MM.1S (cell line): ENCODE measurements around the gene RNF115.
"Not testable (repeated sequence)": the region's sequence is repeated elsewhere in the genome, so short reads cannot be mapped to it uniquely, and the experiment has no call there.

ENCODE experiments used
- DNase-seq: peaks from one replicate; pipeline ENCODE4 v3.0.0-alpha.2; 2015
- H2AFZ ChIP-seq: fragments of 300-600 bp; sonication (generic); 2 replicates; pipeline ENCODE4 v1.6.0; 2016; ENCODE audit warnings: antibody characterized with exemption, low read length
- H3F3A ChIP-seq: fragments of 300-600 bp; sonication (generic); 2 replicates; pipeline ENCODE4 v1.6.1; 2016; ENCODE audit warnings: mild to moderate bottlenecking, antibody characterized with exemption, low read length, moderate library complexity, mixed read lengths; ENCODE audit not compliant: insufficient read depth
- H3K27ac ChIP-seq: fragments of 300-600 bp; sonication (generic); 2 replicates; pipeline ENCODE4 v1.5.1; 2016; ENCODE audit warnings: mild to moderate bottlenecking, low read length
- H3K27me3 ChIP-seq: fragments of 300-600 bp; sonication (generic); replicated peaks from 2 replicates; pipeline ENCODE4 v1.6.0; 2016; ENCODE audit warnings: low read length; ENCODE audit not compliant: insufficient read depth
- H3K36me3 ChIP-seq: fragments of 300-600 bp; sonication (generic); replicated peaks from 2 replicates; pipeline ENCODE4 v1.6.1; 2016; ENCODE audit warnings: mild to moderate bottlenecking, low read length, mixed read lengths; ENCODE audit not compliant: insufficient read depth
- H3K4me1 ChIP-seq: fragments of 300-600 bp; sonication (generic); 2 replicates; pipeline ENCODE4 v1.6.1; 2016; ENCODE audit warnings: low read length, mixed read lengths
- H3K4me2 ChIP-seq: fragments of 300-600 bp; sonication (generic); 2 replicates; pipeline ENCODE4 v1.6.0; 2016; ENCODE audit warnings: low read depth, low read length
- H3K4me3 ChIP-seq: fragments of 300-600 bp; sonication (generic); 2 replicates; pipeline ENCODE4 v1.5.1; 2016; ENCODE audit warnings: low read length, mixed read lengths
- H3K79me2 ChIP-seq: fragments of 300-600 bp; sonication (generic); 2 replicates; pipeline ENCODE4 v1.6.1; 2016; ENCODE audit warnings: mixed run types, low read length, mixed read lengths
- H3K9ac ChIP-seq: fragments of 300-600 bp; sonication (generic); 2 replicates; pipeline ENCODE4 v1.6.1; 2016; ENCODE audit warnings: low read length, mixed read lengths
- H3K9me2 ChIP-seq: fragments of 300-600 bp; sonication (generic); replicated peaks from 2 replicates; pipeline ENCODE4 v1.6.1; 2016; ENCODE audit warnings: mild to moderate bottlenecking, low read length, mixed read lengths; ENCODE audit not compliant: insufficient read depth
- H3K9me3 ChIP-seq: fragments of 300-600 bp; sonication (generic); replicated peaks from 2 replicates; pipeline ENCODE4 v1.6.1; 2016; ENCODE audit warnings: mild to moderate bottlenecking, low read length, mixed read lengths; ENCODE audit not compliant: insufficient read depth
- H4K20me1 ChIP-seq: fragments of 300-600 bp; sonication (generic); 2 replicates; pipeline ENCODE4 v1.6.1; 2016; ENCODE audit warnings: mild to moderate bottlenecking, low read length, moderate library complexity, mixed read lengths; ENCODE audit not compliant: insufficient read depth
- EZH2 ChIP-seq: fragments of 300-600 bp; sonication (generic); optimal IDR thresholded peaks from 2 replicates; pipeline ENCODE3; 2017; ENCODE audit warnings: low read depth, mild to moderate bottlenecking, antibody characterized with exemption, low read length, mixed read lengths
- EZH2phosphoT487 ChIP-seq: fragments of 300-600 bp; sonication (generic); IDR thresholded peaks from 2 replicates; pipeline ENCODE4 v1.6.1; 2018; ENCODE audit warnings: antibody characterized with exemption, low read length
- TF ChIP-seq, protein P1 (sequence below): fragments of 300-600 bp; sonication (generic); IDR thresholded peaks from 2 replicates; pipeline ENCODE4 v1.5.1; 2016; ENCODE audit warnings: antibody characterized with exemption, low read length, mixed read lengths

The RNF115 gene

DNA sequence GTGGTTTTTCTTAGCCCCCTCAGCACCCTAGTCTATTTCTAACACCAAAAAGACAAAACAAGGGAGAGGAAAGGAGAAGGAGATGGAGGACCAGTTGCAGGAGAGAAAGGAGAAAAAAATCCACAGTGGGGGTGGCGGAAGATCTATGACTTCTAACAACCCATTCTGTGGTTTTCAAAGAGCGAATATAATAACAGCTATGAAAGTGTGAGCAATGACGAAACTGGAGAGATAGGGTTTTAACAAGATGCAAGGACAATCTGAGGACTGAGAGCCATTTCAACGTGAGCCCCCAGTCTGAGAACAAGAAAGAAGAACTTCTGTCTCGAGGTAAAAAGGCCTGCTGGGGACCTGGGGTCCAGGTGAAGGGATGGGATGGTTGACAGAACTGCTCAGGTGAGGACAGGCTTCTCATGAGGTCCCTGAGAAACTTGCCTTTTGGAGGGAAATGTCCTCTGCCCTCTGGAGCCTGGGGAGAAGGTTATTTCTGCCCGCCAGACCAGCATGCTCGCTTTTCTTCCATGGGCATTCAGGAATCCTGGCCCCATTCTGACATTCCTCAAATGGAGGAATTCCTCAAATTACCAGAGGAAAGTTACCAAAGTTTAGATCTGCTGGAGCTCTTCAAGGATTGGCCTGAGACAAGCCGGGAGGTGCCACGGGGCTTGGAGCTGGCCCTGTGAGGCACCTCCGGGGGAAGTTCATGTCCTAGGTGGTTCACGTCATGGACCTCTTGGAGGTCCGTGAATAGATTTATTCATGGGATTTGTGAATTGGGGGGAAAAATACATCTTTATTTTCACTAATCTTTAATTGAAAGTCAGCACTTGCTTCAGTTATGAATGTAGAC lies 104.4 kb downstream of the RNF115 start, which contains the start of gene CD160:
TSS of gene CD160 (plus strand) at position 270 of the 850 bp plus-strand sequence. CDS start 8,829 bp downstream, outside the sequence.
- H3K27me3 ChIP-seq: no peaks in the 10 kb centered on the region
- TF ChIP-seq, protein P1, sequence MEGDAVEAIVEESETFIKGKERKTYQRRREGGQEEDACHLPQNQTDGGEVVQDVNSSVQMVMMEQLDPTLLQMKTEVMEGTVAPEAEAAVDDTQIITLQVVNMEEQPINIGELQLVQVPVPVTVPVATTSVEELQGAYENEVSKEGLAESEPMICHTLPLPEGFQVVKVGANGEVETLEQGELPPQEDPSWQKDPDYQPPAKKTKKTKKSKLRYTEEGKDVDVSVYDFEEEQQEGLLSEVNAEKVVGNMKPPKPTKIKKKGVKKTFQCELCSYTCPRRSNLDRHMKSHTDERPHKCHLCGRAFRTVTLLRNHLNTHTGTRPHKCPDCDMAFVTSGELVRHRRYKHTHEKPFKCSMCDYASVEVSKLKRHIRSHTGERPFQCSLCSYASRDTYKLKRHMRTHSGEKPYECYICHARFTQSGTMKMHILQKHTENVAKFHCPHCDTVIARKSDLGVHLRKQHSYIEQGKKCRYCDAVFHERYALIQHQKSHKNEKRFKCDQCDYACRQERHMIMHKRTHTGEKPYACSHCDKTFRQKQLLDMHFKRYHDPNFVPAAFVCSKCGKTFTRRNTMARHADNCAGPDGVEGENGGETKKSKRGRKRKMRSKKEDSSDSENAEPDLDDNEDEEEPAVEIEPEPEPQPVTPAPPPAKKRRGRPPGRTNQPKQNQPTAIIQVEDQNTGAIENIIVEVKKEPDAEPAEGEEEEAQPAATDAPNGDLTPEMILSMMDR: no peak
- TF ChIP-seq EZH2: no peak
- no peak for TF ChIP-seq EZH2phosphoT487
- H3K4me1 ChIP-seq: peaks cover 4% of the 10 kb centered on the region
- no peak within 1 kb of the TSS for H3K4me3 ChIP-seq
- H3F3A ChIP-seq: no peaks in the 10 kb centered on the region
- H3K9me3 ChIP-seq: no peaks in the 10 kb centered on the region
- no peak within 1 kb of the TSS for H3K4me2 ChIP-seq
- no peaks in the 10 kb centered on the region for H3K79me2 ChIP-seq
- H2AFZ ChIP-seq: no peak within 1 kb of the TSS; the same call in 1 of the 2 replicates
- no peak within 1 kb of the TSS for H3K27ac ChIP-seq
- H3K9me2 ChIP-seq: no peaks in the 10 kb centered on the region
- H3K9ac ChIP-seq: no peak within 1 kb of the TSS
- H3K36me3 ChIP-seq: no peaks in the 10 kb centered on the region
- DNase-seq: no peak
- no peaks in the 10 kb centered on the region for H4K20me1 ChIP-seq

GRCh38 chr1:145718465-145718864 lies 105.4 kb downstream of the RNF115 start:
- H3K4me1 ChIP-seq, H3K27me3 ChIP-seq, H3K79me2 ChIP-seq, H3K27ac ChIP-seq, H3F3A ChIP-seq, H3K4me2 ChIP-seq, H3K4me3 ChIP-seq, H3K9me3 ChIP-seq, H4K20me1 ChIP-seq, H3K36me3 ChIP-seq, DNase-seq, H2AFZ ChIP-seq, H3K9me2 ChIP-seq, H3K9ac ChIP-seq: not testable (repeated sequence)

DNA sequence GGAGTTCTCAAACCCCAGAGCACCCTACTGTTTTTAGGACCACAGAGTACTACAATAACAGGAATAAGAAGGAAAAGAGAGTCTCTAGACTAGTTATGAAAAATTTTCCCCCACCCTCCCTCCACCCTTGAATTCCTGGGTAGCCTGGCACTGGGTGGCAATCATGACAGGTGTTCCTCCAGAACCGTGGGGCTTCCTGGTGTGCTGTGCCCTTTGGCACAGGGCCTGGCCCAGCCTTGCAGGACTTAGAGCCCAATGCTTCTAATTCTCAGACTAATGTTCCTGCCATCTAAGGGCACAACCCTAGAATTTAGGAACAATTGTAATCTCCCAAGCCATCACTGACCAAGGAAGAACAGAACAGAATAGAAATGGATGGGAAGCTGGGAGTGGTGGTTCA lies 106.1 kb downstream of the RNF115 start:
- no peak for DNase-seq
- no peak overlapping the region for H3K4me2 ChIP-seq

More for the DNA sequence above, 106.1 kb downstream of the RNF115 start:
- H3K27me3 ChIP-seq: no peaks in the 10 kb centered on the region
- no peaks in the 10 kb centered on the region for H3F3A ChIP-seq
- TF ChIP-seq, protein P1: no peak
- no peak for TF ChIP-seq EZH2phosphoT487
- H4K20me1 ChIP-seq: no peaks in the 10 kb centered on the region
- no peak overlapping the region for H3K4me3 ChIP-seq
- no peaks in the 10 kb centered on the region for H3K36me3 ChIP-seq
- no peak overlapping the region for H2AFZ ChIP-seq
- peaks cover 4% of the 10 kb centered on the region for H3K4me1 ChIP-seq
- no peaks in the 10 kb centered on the region for H3K79me2 ChIP-seq
- no peaks in the 10 kb centered on the region for H3K9me3 ChIP-seq
- no peak overlapping the region for H3K27ac ChIP-seq
- H3K9me2 ChIP-seq: no peaks in the 10 kb centered on the region
- no peak overlapping the region for H3K9ac ChIP-seq
